Liver (tissue), 3 donors: ENCODE measurements around the gene MCM9.

Source experiments
- CTCF ChIP-seq: fragments of 150-350 bp; IDR thresholded peaks from 2 replicates; pipeline ENCODE4 v1.5.1; 2017; ENCODE audit warnings: improper control_type of control experiment, low read depth, low read length; ENCODE audit not compliant: missing input control
- RAD21 ChIP-seq, 2 donors: IDR thresholded peaks; 2 replicates each; pipeline ENCODE4 v1.6.1; 2016; ENCODE audit warnings: antibody characterized with exemption in 2 of 2, mild to moderate bottlenecking in 2 of 2
- REST ChIP-seq: IDR thresholded peaks from 2 replicates; pipeline ENCODE4 v1.6.1; 2016; ENCODE audit warnings: antibody characterized with exemption, mild to moderate bottlenecking
- SP1 ChIP-seq: IDR thresholded peaks from 2 replicates; pipeline ENCODE4 v1.6.1; 2018; ENCODE audit warnings: antibody characterized with exemption, mild to moderate bottlenecking
- donor health status: healthy.
- donor health status: healthy.

- TF ChIP-seq SP1 = no peak
- TF ChIP-seq CTCF = no peak
- TF ChIP-seq REST = no peak
- no peak for TF ChIP-seq RAD21 (IDR thresholded peaks at IDR 0.05)
Observed at GRCh38 chr6:118872318-118872717, 62.6 kb downstream of the MCM9 start.
